ENCODE results near the gene UBL4A. TPM values are rescaled to one million over a fixed set of nuclear protein-coding genes. Genes with fewer than 3 reads are reported as not detected.

Gene UBL4A
- total and polyA plus RNA-seq, 2 of the 13 experiments (the other 11 are each of a cell fraction or from before 2014, with no cell fraction given) = 16.8 to 25.5 TPM

DNA sequence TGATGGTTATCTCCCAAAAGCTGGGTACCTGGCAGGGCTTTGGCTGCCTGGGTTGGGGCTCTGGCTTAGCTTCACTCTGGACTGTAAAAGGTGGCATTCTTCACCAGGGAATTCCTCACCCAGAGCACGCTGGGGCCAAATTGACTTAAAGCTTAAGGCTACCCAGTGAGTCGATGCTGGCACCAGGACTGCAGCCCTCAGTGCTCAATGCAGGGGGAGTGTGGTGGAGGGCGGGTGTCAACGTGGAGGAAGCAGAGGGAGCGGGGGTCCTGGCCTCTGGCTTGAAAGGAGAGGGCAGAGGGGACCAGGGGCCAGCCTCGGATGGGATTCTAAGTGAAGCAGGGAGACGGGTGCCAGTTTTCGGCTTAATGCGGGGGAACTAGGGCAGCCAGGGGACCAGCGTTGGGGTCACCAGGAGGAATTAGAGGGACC, 42.9 kb downstream of the UBL4A start:
- POLR2A ChIA-PET = interaction anchor here (0.6 kb wide), 1 partner anchor 80 kb away, joined by 4 read pairs; no protein-coding TSS in a partner anchor

More for the DNA sequence above, 42.9 kb downstream of the UBL4A start:
- no peaks in the 10 kb centered on the region for H4K20me1 ChIP-seq (ENCODE audit: insufficient read depth, low read length)
- H3K9ac ChIP-seq (ENCODE audit: insufficient read depth, low read depth, low read length) = no peak overlapping the region
- no peaks in the 10 kb centered on the region for H3K27me3 ChIP-seq (ENCODE audit: control insufficient read depth in 1 of 2, insufficient read depth in 2 of 2, low read length in 2 of 2)
- BruUV-seq (replicated peaks) = no TSS peak
- intact Hi-C loops (cut with micrococcal nuclease; ENCODE audit: unreplicated experiment) = no loop called here
- H3K27ac ChIP-seq (ENCODE audit: extremely low read length, insufficient read depth, low read length) = no peak overlapping the region
- peaks cover 13% of the 10 kb centered on the region for H3K4me1 ChIP-seq (ENCODE audit: insufficient read depth, low read length)
- H3K79me2 ChIP-seq (ENCODE audit: insufficient read depth, low read length) = peaks cover 7% of the 10 kb centered on the region
- H2AFZ ChIP-seq (ENCODE audit: low read length) = no peak overlapping the region
- peak overlapping the region in 1 of 3 experiments; percentile 37; a peak in 1 of 6 replicates for H3K4me3 ChIP-seq (replicated peaks in 1 of 3; ENCODE audit: insufficient read depth in 1 of 3, low read depth in 2 of 3, low read length in 3 of 3)
- FAIRE-seq = no peak
- H3K4me2 ChIP-seq (ENCODE audit: low read depth, low read length) = peak overlapping the region; percentile 27; the same call in 1 of the 2 replicates
- in situ Hi-C loops (cut with HindIII; ENCODE audit: extremely low pct_ligation_motif_present, low pct_unique_long_range_greater_than_20kb) = no loop called here
- peaks cover 0 to 2% of the 10 kb centered on the region in 2 experiments; a peak in 2 of 5 replicates for H3K36me3 ChIP-seq (replicated peaks in 1 of 2; ENCODE audit: control insufficient read depth in 1 of 2, insufficient read depth in 2 of 2, low read length in 2 of 2)
- ATAC-seq = no peak
- H3K9me3 ChIP-seq (ENCODE audit: low read length) = no peaks in the 10 kb centered on the region
- CTCF ChIA-PET (ENCODE audit: low intra/inter-chr PET ratio, low total read pairs) = no interaction called here
- peak; percentile 47 for TF ChIP-seq AGO2 (optimal IDR thresholded peaks at IDR 0.05; ENCODE audit: low read depth, low read length)
- TF ChIP-seq ZSCAN25 (CRISPR knock-in tag; IDR thresholded peaks at IDR 0.05) = 0 out of 2 replicates have a peak, but pooled peaks have one; percentile 29
- TF ChIP-seq, protein P1, sequence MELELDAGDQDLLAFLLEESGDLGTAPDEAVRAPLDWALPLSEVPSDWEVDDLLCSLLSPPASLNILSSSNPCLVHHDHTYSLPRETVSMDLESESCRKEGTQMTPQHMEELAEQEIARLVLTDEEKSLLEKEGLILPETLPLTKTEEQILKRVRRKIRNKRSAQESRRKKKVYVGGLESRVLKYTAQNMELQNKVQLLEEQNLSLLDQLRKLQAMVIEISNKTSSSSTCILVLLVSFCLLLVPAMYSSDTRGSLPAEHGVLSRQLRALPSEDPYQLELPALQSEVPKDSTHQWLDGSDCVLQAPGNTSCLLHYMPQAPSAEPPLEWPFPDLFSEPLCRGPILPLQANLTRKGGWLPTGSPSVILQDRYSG (CRISPR knock-in tag; IDR thresholded peaks at IDR 0.05) = no peak
- no peak for TF ChIP-seq HMGA1 (CRISPR knock-in tag; conservative IDR thresholded peaks at IDR 0.05)
- TF ChIP-seq BATF2 (CRISPR knock-in tag; IDR thresholded peaks at IDR 0.05) = no peak
- TF ChIP-seq ZNF484 (CRISPR knock-in tag; IDR thresholded peaks at IDR 0.05; ENCODE audit: borderline replicate concordance, low read depth) = no peak
- no peak for TF ChIP-seq SUZ12 (IDR thresholded peaks at IDR 0.05; ENCODE audit: low read depth, low read length)
- no peak for TF ChIP-seq FOXJ3 (CRISPR knock-in tag; IDR thresholded peaks at IDR 0.05; ENCODE audit: borderline replicate concordance)
- TF ChIP-seq ZNF878 (CRISPR knock-in tag; IDR thresholded peaks at IDR 0.05) = no peak
- TF ChIP-seq, protein P2, sequence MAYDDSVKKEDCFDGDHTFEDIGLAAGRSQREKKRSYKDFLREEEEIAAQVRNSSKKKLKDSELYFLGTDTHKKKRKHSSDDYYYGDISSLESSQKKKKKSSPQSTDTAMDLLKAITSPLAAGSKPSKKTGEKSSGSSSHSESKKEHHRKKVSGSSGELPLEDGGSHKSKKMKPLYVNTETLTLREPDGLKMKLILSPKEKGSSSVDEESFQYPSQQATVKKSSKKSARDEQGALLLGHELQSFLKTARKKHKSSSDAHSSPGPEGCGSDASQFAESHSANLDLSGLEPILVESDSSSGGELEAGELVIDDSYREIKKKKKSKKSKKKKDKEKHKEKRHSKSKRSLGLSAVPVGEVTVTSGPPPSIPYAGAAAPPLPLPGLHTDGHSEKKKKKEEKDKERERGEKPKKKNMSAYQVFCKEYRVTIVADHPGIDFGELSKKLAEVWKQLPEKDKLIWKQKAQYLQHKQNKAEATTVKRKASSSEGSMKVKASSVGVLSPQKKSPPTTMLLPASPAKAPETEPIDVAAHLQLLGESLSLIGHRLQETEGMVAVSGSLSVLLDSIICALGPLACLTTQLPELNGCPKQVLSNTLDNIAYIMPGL (CRISPR knock-in tag; IDR thresholded peaks at IDR 0.05; ENCODE audit: borderline replicate concordance in 1 of 2, low read depth in 1 of 2) = no peak
- DNase-seq (ENCODE audit: low spot score) = no peak
- 87% methylated on average over 7 of the region's 10 CpGs for WGBS (ENCODE audit: low lambda C conversion rate)
